OCI-LY3 (cell line): ENCODE results near the gene ALCAM.

Experiments used
- EZH2phosphoT487 ChIP-seq: fragments of 200-600 bp; shearing (Covaris generic); IDR thresholded peaks from 2 replicates; pipeline ENCODE4 v1.6.1; 2018; ENCODE audit warnings: antibody characterized with exemption, mixed run types, low read depth
- TF ChIP-seq, protein P1 (sequence below): fragments of 200-600, 300-600 bp; sonication (generic); IDR thresholded peaks from 2 replicates; pipeline ENCODE4 v1.5.1; 2014; ENCODE audit warnings: antibody characterized with exemption, low read length, low read depth

- TF ChIP-seq, protein P1, sequence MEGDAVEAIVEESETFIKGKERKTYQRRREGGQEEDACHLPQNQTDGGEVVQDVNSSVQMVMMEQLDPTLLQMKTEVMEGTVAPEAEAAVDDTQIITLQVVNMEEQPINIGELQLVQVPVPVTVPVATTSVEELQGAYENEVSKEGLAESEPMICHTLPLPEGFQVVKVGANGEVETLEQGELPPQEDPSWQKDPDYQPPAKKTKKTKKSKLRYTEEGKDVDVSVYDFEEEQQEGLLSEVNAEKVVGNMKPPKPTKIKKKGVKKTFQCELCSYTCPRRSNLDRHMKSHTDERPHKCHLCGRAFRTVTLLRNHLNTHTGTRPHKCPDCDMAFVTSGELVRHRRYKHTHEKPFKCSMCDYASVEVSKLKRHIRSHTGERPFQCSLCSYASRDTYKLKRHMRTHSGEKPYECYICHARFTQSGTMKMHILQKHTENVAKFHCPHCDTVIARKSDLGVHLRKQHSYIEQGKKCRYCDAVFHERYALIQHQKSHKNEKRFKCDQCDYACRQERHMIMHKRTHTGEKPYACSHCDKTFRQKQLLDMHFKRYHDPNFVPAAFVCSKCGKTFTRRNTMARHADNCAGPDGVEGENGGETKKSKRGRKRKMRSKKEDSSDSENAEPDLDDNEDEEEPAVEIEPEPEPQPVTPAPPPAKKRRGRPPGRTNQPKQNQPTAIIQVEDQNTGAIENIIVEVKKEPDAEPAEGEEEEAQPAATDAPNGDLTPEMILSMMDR: no peak
- no peak for TF ChIP-seq EZH2phosphoT487
These were observed 205.8 kb downstream of the ALCAM start for GRCh38 chr3:105572501-105572900.
